Aorta (tissue), 5 donors: ENCODE data around the gene SCN3A. TPM values are rescaled to one million over a fixed set of nuclear protein-coding genes. Genes with fewer than 3 reads are reported as not detected.

Source experiments
- ATAC-seq: fragments of 200-7000 bp; cut with Tn5 transposase; one replicate; pipeline ENCODE4 v1.9.1; 2022; ENCODE audit warnings: moderate library complexity; ENCODE audit not compliant: low FRiP score
- DNase-seq, 2 donors: peaks; one replicate each; pipeline ENCODE4 v3.0.0-alpha.2; 2020
- H3K27ac ChIP-seq, 2 donors: one replicate each; pipeline ENCODE4 v1.5.1; 2013; ENCODE audit warnings: low read length in 2 of 2, mild to moderate bottlenecking in 2 of 2, moderate library complexity in 2 of 2, control low read depth in 1 of 2, inconsistent platforms in 1 of 2, low read depth in 1 of 2
- H3K27me3 ChIP-seq, 2 donors: one replicate each; pipeline ENCODE4 v1.6.1; 2013; ENCODE audit warnings: control low read depth in 1 of 2, low read length in 1 of 2, mild to moderate bottlenecking in 1 of 2, moderate library complexity in 1 of 2; ENCODE audit not compliant: insufficient read depth in 2 of 2, control insufficient read depth in 1 of 2
- H3K36me3 ChIP-seq, 2 donors: one replicate each; pipeline ENCODE4 v1.6.1; 2013; ENCODE audit warnings: control low read depth in 1 of 2, low read length in 1 of 2, mild to moderate bottlenecking in 1 of 2; ENCODE audit not compliant: insufficient read depth in 2 of 2, control insufficient read depth in 1 of 2
- H3K4me1 ChIP-seq, 2 donors: one replicate each; pipeline ENCODE4 v1.6.1; 2013; ENCODE audit warnings: low read length in 2 of 2, control low read depth in 1 of 2, mild to moderate bottlenecking in 1 of 2, moderate library complexity in 1 of 2; ENCODE audit not compliant: insufficient read depth in 2 of 2, control insufficient read depth in 1 of 2
- H3K4me3 ChIP-seq, 2 donors: one replicate each; pipeline ENCODE4 v1.5.1; 2013; ENCODE audit warnings: low read length in 2 of 2, control low read depth in 1 of 2, mild to moderate bottlenecking in 1 of 2
- H3K9me3 ChIP-seq: one replicate; pipeline ENCODE4 v1.6.1; 2013; ENCODE audit warnings: mild to moderate bottlenecking, low read length; ENCODE audit not compliant: control insufficient read depth
- WGBS, 2 donors: extraction: QIAGEN DNeasy Blood & Tissue Kit; methylation state at CpG; one replicate each; pipeline ENCODE4 v1.1.7; 2013; 5-methylcytosine and 5-hydroxymethylcytosine counted together
- intact Hi-C, 2 donors: fragments of 100-400 bp; cut with DNase I; formaldehyde crosslinking; loops; one replicate each; pipeline versions ENCODE4 v1.14.2 to v1.15.0; 2022
- polyA plus RNA-seq, 2 donors: library from polyadenylated mRNA; stranded (reverse); fragments of 200-250 nt; gene quantifications; one replicate each; pipeline ENCODE4 v1.2.3, GENCODE V29; 2013
- total RNA-seq, 2 donors: library from RNA; stranded (reverse); fragmentation: NEBNext Ultra II Directional; extraction: Animal tissue kit (Norgen Biotek cat#: 25700); gene quantifications; one replicate each; pipeline ENCODE4 v1.2.1, GENCODE V29; 2021
- donor health status: healthy with polysubstance abuse.
- donor health status: Bipolar disorder and iron deficiency.
- donor health status: DM: no; HTN: no; CAD: no.
- donor health status: DM: no; HTN: no; CAD: no.
- donor health status: DM: yes; HTN: yes; CAD: no.

The SCN3A gene
- total and polyA plus RNA-seq, 4 donors = 0.08 to 19.3 (median 1.4) TPM

DNA sequence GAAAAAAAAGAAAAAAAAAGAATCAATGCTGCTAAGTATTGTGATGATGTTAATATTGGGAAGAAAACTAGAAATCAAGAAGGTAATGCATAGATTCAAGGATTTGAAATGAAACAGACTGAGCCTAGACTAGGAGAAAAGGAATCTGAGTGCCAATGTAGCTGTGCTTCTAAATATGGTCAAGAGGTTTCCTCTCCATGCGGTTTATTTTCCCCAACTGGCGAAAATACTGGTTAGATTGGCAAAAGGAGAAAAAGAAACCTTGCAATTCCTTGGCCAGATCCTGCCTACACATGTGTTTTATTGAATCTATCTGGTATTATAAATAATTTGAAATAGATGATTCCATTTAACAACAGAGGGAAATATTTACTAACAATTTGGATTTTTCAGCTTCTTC, 5.7 kb downstream of the SCN3A start:
- intact Hi-C loops = loop anchor here in 1 of 2 donors (5.0 kb wide), 1 partner anchor 181 kb away; no protein-coding TSS in a partner anchor
- Histone ChIP-seq H3K36me3 (no peaks in the 10 kb centered on the region), H3K27me3 (no peaks in the 10 kb centered on the region), H3K4me1 (no peaks in the 10 kb centered on the region), H3K27ac (no peak overlapping the region), H3K9me3 (no peaks in the 10 kb centered on the region), H3K4me3 (no peak overlapping the region)
- ATAC-seq (no peak), DNase-seq (no peak)
- 23 to 37% methylated on average over 2 of the region's 2 CpGs for WGBS, 2 donors

DNA sequence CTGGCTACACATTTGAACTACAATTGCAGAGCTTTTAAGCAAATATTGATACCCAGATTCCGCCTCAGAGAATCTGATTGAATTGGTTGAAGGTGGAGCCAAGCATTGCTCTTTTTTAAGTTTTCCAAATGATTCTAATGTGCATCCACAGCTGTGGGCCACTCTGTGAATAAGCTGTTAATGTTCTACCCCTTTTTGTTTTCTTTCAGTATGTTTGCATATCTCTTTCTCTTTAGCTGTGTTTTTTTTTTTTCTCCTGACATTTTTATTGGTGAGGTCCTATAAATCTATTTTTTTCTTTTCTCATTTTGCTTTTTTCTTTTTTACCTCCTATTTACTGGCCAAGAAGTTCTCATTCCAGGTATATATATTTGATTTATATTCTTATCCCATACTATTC, 6.5 kb downstream of the SCN3A start:
- H3K9me3 ChIP-seq = no peaks in the 10 kb centered on the region
- H3K4me3 ChIP-seq = no peak overlapping the region
- intact Hi-C loops = loop anchor here in 1 of 2 donors (5.0 kb wide), 1 partner anchor 180 kb away; no protein-coding TSS in a partner anchor
- H3K27me3 ChIP-seq = no peaks in the 10 kb centered on the region
- 93 to 97% methylated on average over 1 of the region's 1 CpG for WGBS, 2 donors
- no peaks in the 10 kb centered on the region for H3K4me1 ChIP-seq
- ATAC-seq (no peak), DNase-seq (no peak)
- no peak overlapping the region for H3K27ac ChIP-seq
- no peaks in the 10 kb centered on the region for H3K36me3 ChIP-seq

DNA sequence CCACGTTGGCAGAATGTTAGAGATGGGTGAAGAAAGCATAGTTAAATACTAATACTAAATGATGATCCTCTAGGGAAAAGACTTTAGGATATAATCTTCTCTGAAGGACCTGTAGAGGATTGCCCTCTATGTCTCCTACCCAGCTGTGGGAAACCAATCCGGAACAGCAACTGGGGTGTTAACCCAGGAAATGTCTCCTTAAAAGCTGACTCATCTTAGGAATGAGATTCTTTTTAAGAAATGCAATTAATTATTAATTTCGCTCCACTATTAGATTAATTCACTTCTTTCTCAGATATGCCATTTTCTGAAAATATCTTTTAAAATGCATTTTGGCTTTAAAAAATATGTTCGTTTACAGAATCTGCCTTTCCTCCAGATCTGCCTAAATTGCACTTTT, 7.4 kb downstream of the SCN3A start:
- ATAC-seq (no peak), DNase-seq (no peak)
- H3K36me3 ChIP-seq = no peaks in the 10 kb centered on the region
- no peak overlapping the region for H3K27ac ChIP-seq
- no peaks in the 10 kb centered on the region for H3K27me3 ChIP-seq
- WGBS, 2 donors = 75% methylated on average over 4 of the region's 4 CpGs
- H3K4me1 ChIP-seq = no peaks in the 10 kb centered on the region
- intact Hi-C loops = loop anchor here in 1 of 2 donors (5.0 kb wide), 1 partner anchor 179 kb away; no protein-coding TSS in a partner anchor
- H3K9me3 ChIP-seq = no peaks in the 10 kb centered on the region
- no peak overlapping the region for H3K4me3 ChIP-seq

DNA sequence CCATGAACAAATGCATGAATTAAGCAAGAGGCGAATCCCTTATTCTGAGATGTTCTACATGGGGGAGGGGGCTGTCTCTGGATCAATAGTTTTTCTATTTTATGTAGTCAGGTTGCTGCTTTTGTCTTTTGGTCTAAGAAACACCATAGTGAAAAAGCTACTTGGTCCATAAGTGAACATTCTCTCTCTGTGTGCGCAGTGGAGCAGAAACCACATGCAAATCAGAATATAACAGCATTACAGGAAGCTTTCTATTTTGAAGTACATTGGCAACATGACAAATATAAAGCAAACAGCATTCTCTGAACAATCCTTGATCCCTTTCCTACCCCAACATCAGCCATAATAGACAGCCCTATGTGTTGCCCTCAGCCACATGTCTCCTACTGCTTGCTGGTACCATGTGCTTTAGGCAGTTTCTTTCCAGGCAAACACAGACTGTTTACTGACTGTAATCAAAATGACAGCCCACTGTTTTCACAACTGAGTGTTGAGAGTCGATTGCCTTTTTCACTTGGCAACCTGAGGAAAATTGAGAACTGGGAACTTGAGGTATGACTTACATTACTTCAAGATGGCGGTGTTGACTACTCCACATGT, 10.6 kb downstream of the SCN3A start:
- no peaks in the 10 kb centered on the region for H3K36me3 ChIP-seq
- H3K9me3 ChIP-seq = no peaks in the 10 kb centered on the region
- H3K27ac ChIP-seq = no peak overlapping the region
- DNase-seq = no peak
- intact Hi-C loops = no loop called here
- H3K4me1 ChIP-seq = no peaks in the 10 kb centered on the region
- H3K27me3 ChIP-seq = no peaks in the 10 kb centered on the region
- 70 to 73% methylated on average over 4 of the region's 4 CpGs for WGBS, 2 donors
- ATAC-seq = no peak
- no peak overlapping the region for H3K4me3 ChIP-seq

DNA sequence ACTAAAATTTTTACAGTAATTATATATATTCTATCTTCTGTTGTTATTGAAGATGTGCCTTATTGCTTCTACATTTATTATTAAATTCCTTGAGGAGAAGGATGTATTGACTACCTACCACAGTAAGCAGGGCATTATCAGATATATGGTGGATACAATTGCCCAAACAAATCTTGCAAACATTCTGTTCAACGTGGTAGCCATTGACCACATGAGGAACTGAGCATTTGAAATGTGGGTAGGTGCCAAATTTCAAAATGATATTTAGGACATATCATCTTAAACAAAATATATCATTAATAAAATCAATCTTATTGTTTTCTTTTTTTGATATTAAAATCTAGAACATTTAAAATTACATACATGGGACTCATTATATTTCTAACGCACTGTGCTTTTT, 11.1 kb downstream of the SCN3A start:
- H3K4me1 ChIP-seq = no peaks in the 10 kb centered on the region
- H3K9me3 ChIP-seq = no peaks in the 10 kb centered on the region
- ATAC-seq = no peak
- no peak for DNase-seq
- no peaks in the 10 kb centered on the region for H3K36me3 ChIP-seq
- intact Hi-C loops = no loop called here
- 79 to 81% methylated on average over 2 of the region's 2 CpGs for WGBS, 2 donors
- H3K27ac ChIP-seq = no peak overlapping the region
- no peaks in the 10 kb centered on the region for H3K27me3 ChIP-seq
- no peak overlapping the region for H3K4me3 ChIP-seq

DNA sequence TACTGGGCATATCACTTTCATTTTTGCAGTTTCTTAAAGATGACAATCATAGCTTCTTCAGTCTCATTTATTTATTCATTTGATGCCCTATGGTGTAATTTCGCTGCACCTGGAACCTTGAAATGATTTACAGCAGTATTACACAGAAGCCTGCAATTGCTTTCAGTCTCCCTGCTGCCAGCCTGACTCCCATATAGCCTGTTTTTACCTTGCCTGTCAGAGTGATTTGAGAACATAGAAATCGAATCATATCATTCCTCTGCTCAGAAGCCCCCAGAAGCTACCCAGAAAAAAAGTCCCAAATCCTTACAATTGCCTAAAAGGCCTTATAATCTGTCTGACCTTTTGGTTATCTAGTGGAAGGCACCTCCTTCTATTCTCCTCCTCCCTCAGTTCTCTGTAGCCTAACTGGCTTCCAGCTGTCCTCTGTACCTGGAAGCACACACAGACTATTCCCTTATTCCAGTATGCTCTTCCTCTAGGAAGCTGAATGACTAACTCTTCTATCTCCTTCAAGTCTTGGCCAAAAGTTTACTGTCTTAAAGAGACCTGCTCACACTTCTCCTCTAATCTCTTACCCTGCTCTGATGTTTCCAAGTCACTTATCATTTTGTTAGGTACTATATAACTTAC, 12.6 kb downstream of the SCN3A start:
- Histone ChIP-seq H3K4me1 (no peaks in the 10 kb centered on the region), H3K36me3 (no peaks in the 10 kb centered on the region), H3K4me3 (no peak overlapping the region), H3K27ac (no peak overlapping the region), H3K27me3 (no peaks in the 10 kb centered on the region), H3K9me3 (no peaks in the 10 kb centered on the region)
- ATAC-seq (no peak), DNase-seq (no peak)
- intact Hi-C loops = no loop called here
- WGBS, 2 donors = 46 to 56% methylated on average over 2 of the region's 2 CpGs

DNA sequence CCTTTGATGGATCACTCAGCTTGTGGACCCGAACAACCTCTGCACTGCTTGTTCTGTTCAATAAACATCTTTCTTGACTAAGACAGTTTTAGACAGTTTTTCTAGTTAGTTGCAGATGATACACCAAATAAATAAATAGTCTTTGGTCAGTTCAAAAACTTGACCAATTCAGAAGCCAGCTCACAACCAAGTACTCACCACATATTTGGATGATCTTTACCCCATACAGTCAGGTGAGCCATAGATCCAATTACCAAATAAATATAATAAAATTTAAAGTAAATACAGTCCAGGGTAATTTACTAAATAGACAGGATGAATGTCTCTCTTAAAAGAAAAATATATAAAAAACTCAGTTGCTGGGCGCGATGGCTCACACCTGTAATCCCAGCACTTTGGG, 18.2 kb downstream of the SCN3A start:
- ATAC-seq (no peak), DNase-seq (no peak)
- Histone ChIP-seq H3K4me1 (no peaks in the 10 kb centered on the region), H3K27ac (no peak overlapping the region), H3K4me3 (no peak overlapping the region), H3K9me3 (no peaks in the 10 kb centered on the region), H3K36me3 (no peaks in the 10 kb centered on the region), H3K27me3 (no peaks in the 10 kb centered on the region)
- intact Hi-C loops = no loop called here
- WGBS, 2 donors = 67 to 79% methylated on average over 3 of the region's 3 CpGs

DNA sequence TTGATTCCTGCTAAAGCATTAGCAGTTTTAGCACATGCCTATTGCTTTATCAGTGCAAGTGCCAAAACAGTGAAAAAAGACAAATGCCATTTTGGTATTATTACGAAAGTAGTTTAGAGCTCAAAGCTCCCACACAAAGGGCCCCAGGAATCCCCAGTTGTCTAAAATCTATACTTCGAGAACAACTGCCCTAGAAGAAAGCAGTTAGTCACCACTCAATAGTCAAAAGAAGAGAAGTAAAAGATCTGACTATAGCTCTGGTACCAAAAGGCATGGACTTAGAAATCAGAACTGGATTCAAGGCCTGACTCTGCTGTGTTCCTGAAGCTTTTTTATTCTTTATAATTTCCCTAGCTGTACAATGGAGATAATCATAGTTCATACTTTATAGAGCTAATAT, 21.8 kb downstream of the SCN3A start:
- intact Hi-C loops = no loop called here
- DNase-seq (no peak), ATAC-seq (no peak)
- H3K4me3 ChIP-seq = no peak overlapping the region
- H3K9me3 ChIP-seq = no peaks in the 10 kb centered on the region
- no peaks in the 10 kb centered on the region for H3K4me1 ChIP-seq
- WGBS, 2 donors = 72 to 80% methylated on average over 2 of the region's 2 CpGs
- no peaks in the 10 kb centered on the region for H3K27me3 ChIP-seq
- no peak overlapping the region for H3K27ac ChIP-seq
- no peaks in the 10 kb centered on the region for H3K36me3 ChIP-seq

DNA sequence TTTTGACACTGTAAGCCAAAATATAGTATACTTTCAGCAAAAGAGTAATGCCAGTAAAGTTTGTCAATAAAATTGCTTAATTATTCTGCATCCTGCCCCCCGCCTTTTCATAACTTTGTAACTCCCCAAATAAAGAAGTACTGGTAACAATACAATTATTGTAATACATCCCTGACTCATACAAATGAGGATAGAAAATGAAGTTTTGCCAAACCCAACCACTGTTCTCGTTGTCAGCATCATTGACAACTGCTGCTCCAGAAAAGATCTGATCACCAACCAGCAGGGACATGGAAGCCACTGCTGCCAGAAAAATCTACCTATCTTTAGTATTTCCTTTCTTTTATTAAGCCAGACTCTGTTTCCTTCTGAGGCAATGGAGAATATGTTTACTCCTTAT, 27.1 kb downstream of the SCN3A start:
- no peaks in the 10 kb centered on the region for H3K36me3 ChIP-seq
- no peaks in the 10 kb centered on the region for H3K4me1 ChIP-seq
- H3K4me3 ChIP-seq = no peak overlapping the region
- no peaks in the 10 kb centered on the region for H3K9me3 ChIP-seq
- no peak overlapping the region for H3K27ac ChIP-seq
- H3K27me3 ChIP-seq = no peaks in the 10 kb centered on the region
- WGBS, 2 donors = 76 to 81% methylated on average over 2 of the region's 2 CpGs
- DNase-seq (no peak), ATAC-seq (no peak)
- intact Hi-C loops = no loop called here
